Astrocyte of the spinal cord (primary cell): ENCODE data around the gene TMED10.
A peak's percentile ranks its signal among the peaks of the same experiment; 100 is the strongest.

Experiments used
- DNase-seq: peaks from one replicate; pipeline ENCODE4 v3.0.0; 2011; ENCODE audit warnings: low read depth, low spot score
- H3K4me3 ChIP-seq: 2 replicates; pipeline ENCODE4 v1.5.1; 2011; ENCODE audit warnings: low read depth, mild to moderate bottlenecking, low read length, moderate library complexity
- CTCF ChIP-seq: IDR thresholded peaks from 2 replicates; pipeline ENCODE4 v1.5.1; 2012; ENCODE audit warnings: low read depth, mild to moderate bottlenecking, low read length, inconsistent platforms
- in situ Hi-C: cut with HindIII; loops from 2 replicates; pipeline ENCODE4 v1.10.0; 2017; ENCODE audit warnings: low sequenced_read_pairs

The TMED10 gene

GRCh38 chr14:75206190-75206589, 29.8 kb upstream of the TMED10 start:
- in situ Hi-C loops = no loop called here
- no peak for TF ChIP-seq CTCF
- DNase-seq = no peak
- H3K4me3 ChIP-seq = no peak overlapping the region

GRCh38 chr14:75205591-75205990, 29.2 kb upstream of the TMED10 start:
- DNase-seq = peak; percentile 45
- in situ Hi-C loops = no loop called here
- TF ChIP-seq CTCF = no peak

GRCh38 chr14:75204116-75204515, 27.7 kb upstream of the TMED10 start:
- DNase-seq = peak; percentile 23
- no peak overlapping the region for H3K4me3 ChIP-seq
- no peak for TF ChIP-seq CTCF
- in situ Hi-C loops = no loop called here

More at GRCh38 chr14:75205591-75205990, 29.2 kb upstream of the TMED10 start:
- H3K4me3 ChIP-seq = no peak overlapping the region

- TF ChIP-seq CTCF = no peak
- in situ Hi-C loops = no loop called here
These were observed 26.2 kb upstream of the TMED10 start for GRCh38 chr14:75202657-75203056.

GRCh38 chr14:75201087-75201486, 24.7 kb upstream of the TMED10 start:
- in situ Hi-C loops = no loop called here
- no peak for DNase-seq
- no peak for TF ChIP-seq CTCF
- H3K4me3 ChIP-seq = no peak overlapping the region

More at GRCh38 chr14:75202657-75203056, 26.2 kb upstream of the TMED10 start:
- H3K4me3 ChIP-seq = no peak overlapping the region
- DNase-seq = no peak

- in situ Hi-C loops = no loop called here
- no peak for DNase-seq
- TF ChIP-seq CTCF = no peak
- H3K4me3 ChIP-seq = no peak overlapping the region
These were observed 24.0 kb upstream of the TMED10 start for GRCh38 chr14:75200451-75200850.
